GM12891 (cell line): ENCODE data around the gene IFNG.

Experiments used
- DNase-seq: peaks from one replicate; pipeline ENCODE4 v3.0.0; 2011; ENCODE audit warnings: low spot score; ENCODE audit not compliant: insufficient read length
- FAIRE-seq: peaks from 2 replicates; lab custom pipeline; 2011; peaks lifted over from hg19 to GRCh38; lab: Jason Lieb, UNC
- PAX5 ChIP-seq: IDR thresholded peaks from 2 replicates; pipeline ENCODE4 v1.6.1; 2011; ENCODE audit warnings: low read length, moderate library complexity, mild to moderate bottlenecking; ENCODE audit not compliant: insufficient read depth, severe bottlenecking
- POLR2A ChIP-seq: IDR thresholded peaks from 2 replicates; pipeline ENCODE4 v1.6.1; 2011; ENCODE audit warnings: low read depth, low read length, control low read depth
- POLR2AphosphoS5 ChIP-seq: IDR thresholded peaks from 2 replicates; pipeline ENCODE4 v1.6.1; 2011; ENCODE audit warnings: low read depth, low read length, control low read depth
- POU2F2 ChIP-seq: IDR thresholded peaks from 2 replicates; pipeline ENCODE4 v1.6.1; 2011; ENCODE audit warnings: low read depth, mild to moderate bottlenecking, control low read depth, low read length, moderate library complexity
- SPI1 ChIP-seq: IDR thresholded peaks from 2 replicates; pipeline ENCODE4 v1.6.1; 2011; ENCODE audit warnings: low read depth, low read length, control low read depth
- TAF1 ChIP-seq: IDR thresholded peaks from 2 replicates; pipeline ENCODE4 v1.6.1; 2011; ENCODE audit warnings: low read depth, low read length, control low read depth

The IFNG gene

GRCh38 chr12:68106660-68107059 lies 52.9 kb downstream of the IFNG start:
- TF ChIP-seq SPI1 (no peak), PAX5 (no peak), TAF1 (no peak), POLR2A (no peak), POLR2AphosphoS5 (no peak), POU2F2 (no peak)
- no peak for DNase-seq
- FAIRE-seq, result no peak

- no peak for TF ChIP-seq POLR2A
- TF ChIP-seq PAX5, result no peak
- no peak for TF ChIP-seq POLR2AphosphoS5
- TF ChIP-seq SPI1, result no peak
- TF ChIP-seq TAF1, result no peak
- no peak for TF ChIP-seq POU2F2
- DNase-seq (no peak), FAIRE-seq (no peak)
Observed at GRCh38 chr12:68106160-68106559, 53.4 kb downstream of the IFNG start.
